Sigmoid colon (tissue), 7 donors: ENCODE data around the gene NDUFB4. TPM values are rescaled to one million over a fixed set of nuclear protein-coding genes. Genes with fewer than 3 reads are reported as not detected.

Experiments
- DNase-seq: peaks from one replicate; pipeline ENCODE4 v3.0.0-alpha.2; 2019
- H3K27ac ChIP-seq, 4 donors: fragments of 200-600 bp; sonication (generic); one replicate each; pipeline ENCODE4 v1.5.1; 2016 to 2019; ENCODE audit warnings: mild to moderate bottlenecking in 1 of 4
- H3K27me3 ChIP-seq, 3 donors: fragments of 200-600 bp; sonication (generic); one replicate each; pipeline ENCODE4 v1.5.1; 2019; ENCODE audit warnings: mild to moderate bottlenecking in 1 of 3
- H3K36me3 ChIP-seq, 4 donors: fragments of 200-600 bp; sonication (generic); one replicate each; pipeline ENCODE4 v1.5.1; 2016 to 2019
- H3K4me1 ChIP-seq, 4 donors: fragments of 200-600 bp; sonication (generic); one replicate each; pipeline ENCODE4 v1.5.1; 2017 to 2019
- H3K4me3 ChIP-seq, 4 donors: fragments of 200-600 bp; sonication (generic); one replicate each; pipeline ENCODE4 v1.5.1; 2017 to 2019; ENCODE audit warnings: mild to moderate bottlenecking in 2 of 4, moderate library complexity in 1 of 4
- H3K9me3 ChIP-seq, 4 donors: fragments of 200-600 bp in 3 of 4; sonication (generic) in 3 of 4; one replicate each; pipeline versions ENCODE4 v1.5.1 to v1.6.1; 2013 to 2019
- EP300 ChIP-seq, 4 donors: sonication (generic); formaldehyde crosslinking; IDR thresholded peaks; one replicate each; pipeline ENCODE4 v1.6.1; 2017; ENCODE audit warnings: antibody characterized with exemption in 4 of 4
- POLR2A ChIP-seq, 2 donors: fragments of 450-650 bp; IDR thresholded peaks; one replicate each; pipeline ENCODE4 v1.6.1; 2016; ENCODE audit warnings: antibody characterized with exemption in 2 of 2, mild to moderate bottlenecking in 2 of 2, moderate library complexity in 2 of 2
- POLR2AphosphoS5 ChIP-seq, 4 donors: sonication (generic); formaldehyde crosslinking; IDR thresholded peaks; one replicate each; pipeline ENCODE4 v1.6.1; 2017; ENCODE audit warnings: antibody characterized with exemption in 4 of 4
- WGBS, 2 donors: extraction: QIAGEN DNeasy Blood & Tissue Kit; methylation state at CpG; one replicate each; pipeline ENCODE4 v1.1.7; 2013; 5-methylcytosine and 5-hydroxymethylcytosine counted together
- intact Hi-C: fragments of 100-400 bp; cut with DNase I; formaldehyde crosslinking; loops from one replicate; pipeline ENCODE4 v1.15.1; 2023
- polyA plus RNA-seq, 3 donors: library from polyadenylated mRNA; stranded (reverse); fragments of 200-250 nt; gene quantifications; one replicate each; pipeline ENCODE4 v1.2.3, GENCODE V29; 2013
- total RNA-seq, 4 donors: library from RNA; depleted of rRNA; stranded (reverse); fragments of >200 nt; gene quantifications; one replicate each; pipeline ENCODE4 v1.1.0, GENCODE V29; 2016
- TF ChIP-seq, protein P1 (sequence below), 4 experiments: fragments of 450-650 bp in 3 of 4; fragments of 200-600 bp in 1 of 4; IDR thresholded peaks; one replicate each; pipeline ENCODE4 v1.5.1; 2016 to 2019; ENCODE audit warnings: antibody characterized with exemption in 4 of 4, mild to moderate bottlenecking in 3 of 4, moderate library complexity in 2 of 4
- donor health status: healthy with polysubstance abuse.
- donor health status: Bipolar disorder and iron deficiency.
- donor health status: healthy.

NDUFB4 gene
- total and polyA plus RNA-seq, 7 donors, result 72.3 to 335 (median 148) TPM

DNA sequence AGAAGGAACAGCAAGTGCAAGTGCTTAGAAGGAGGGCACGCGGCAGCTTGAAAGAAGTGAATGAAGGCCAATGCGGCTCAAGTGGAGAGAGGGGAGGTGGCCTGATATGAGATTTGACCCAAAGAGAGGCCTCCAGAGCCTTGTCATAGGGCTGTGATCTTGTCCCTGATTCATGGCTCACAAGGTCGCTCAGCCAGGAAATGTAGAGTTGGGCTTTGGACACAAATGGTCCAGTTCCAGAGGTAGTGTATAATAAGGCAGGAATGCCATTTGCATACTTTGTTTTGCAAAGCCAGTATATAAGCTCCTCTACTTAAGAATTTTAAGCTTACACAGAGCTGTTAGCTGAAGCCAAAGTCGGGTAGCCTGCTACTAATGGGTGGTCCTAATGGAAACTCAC is 52.2 kb downstream of the NDUFB4 start:
- no peaks in the 10 kb centered on the region for H3K9me3 ChIP-seq
- WGBS, 2 donors, result 92 to 94% methylated on average over 5 of the region's 5 CpGs
- TF ChIP-seq, protein P1, sequence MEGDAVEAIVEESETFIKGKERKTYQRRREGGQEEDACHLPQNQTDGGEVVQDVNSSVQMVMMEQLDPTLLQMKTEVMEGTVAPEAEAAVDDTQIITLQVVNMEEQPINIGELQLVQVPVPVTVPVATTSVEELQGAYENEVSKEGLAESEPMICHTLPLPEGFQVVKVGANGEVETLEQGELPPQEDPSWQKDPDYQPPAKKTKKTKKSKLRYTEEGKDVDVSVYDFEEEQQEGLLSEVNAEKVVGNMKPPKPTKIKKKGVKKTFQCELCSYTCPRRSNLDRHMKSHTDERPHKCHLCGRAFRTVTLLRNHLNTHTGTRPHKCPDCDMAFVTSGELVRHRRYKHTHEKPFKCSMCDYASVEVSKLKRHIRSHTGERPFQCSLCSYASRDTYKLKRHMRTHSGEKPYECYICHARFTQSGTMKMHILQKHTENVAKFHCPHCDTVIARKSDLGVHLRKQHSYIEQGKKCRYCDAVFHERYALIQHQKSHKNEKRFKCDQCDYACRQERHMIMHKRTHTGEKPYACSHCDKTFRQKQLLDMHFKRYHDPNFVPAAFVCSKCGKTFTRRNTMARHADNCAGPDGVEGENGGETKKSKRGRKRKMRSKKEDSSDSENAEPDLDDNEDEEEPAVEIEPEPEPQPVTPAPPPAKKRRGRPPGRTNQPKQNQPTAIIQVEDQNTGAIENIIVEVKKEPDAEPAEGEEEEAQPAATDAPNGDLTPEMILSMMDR (IDR thresholded peaks at IDR 0.05), result no peak
- TF ChIP-seq POLR2A (IDR thresholded peaks at IDR 0.05) (no peak), POLR2AphosphoS5 (IDR thresholded peaks at IDR 0.05) (no peak), EP300 (IDR thresholded peaks at IDR 0.05) (no peak)
- intact Hi-C loops, result no loop called here
- no peak overlapping the region for H3K27ac ChIP-seq
- H3K4me1 ChIP-seq, result peaks cover 0 to 8% (median 2%) of the 10 kb centered on the region in 4 donors
- H3K4me3 ChIP-seq, result no peak overlapping the region
- H3K36me3 ChIP-seq, result no peaks in the 10 kb centered on the region
- H3K27me3 ChIP-seq, result no peaks in the 10 kb centered on the region
- no peak for DNase-seq

- intact Hi-C loops, result no loop called here
- 56 to 64% methylated on average over 3 of the region's 3 CpGs for WGBS, 2 donors
- H3K4me3 ChIP-seq, result no peak overlapping the region
- H3K36me3 ChIP-seq, result no peaks in the 10 kb centered on the region
- H3K27ac ChIP-seq, result no peak overlapping the region
- TF ChIP-seq POLR2A (IDR thresholded peaks at IDR 0.05), result no peak
- no peak for TF ChIP-seq EP300 (IDR thresholded peaks at IDR 0.05)
- TF ChIP-seq, protein P1 (IDR thresholded peaks at IDR 0.05), result no peak
- no peak for TF ChIP-seq POLR2AphosphoS5 (IDR thresholded peaks at IDR 0.05)
- DNase-seq, result no peak
- peaks cover 0 to 8% (median 2%) of the 10 kb centered on the region in 4 donors for H3K4me1 ChIP-seq
- no peaks in the 10 kb centered on the region for H3K27me3 ChIP-seq
- H3K9me3 ChIP-seq, result no peaks in the 10 kb centered on the region
These were observed 53.7 kb downstream of the NDUFB4 start for GRCh38 chr3:120649830-120650233.

GRCh38 chr3:120650311-120650710 is 54.2 kb downstream of the NDUFB4 start:
- Histone ChIP-seq H3K4me3 (no peak overlapping the region), H3K27ac (no peak overlapping the region), H3K9me3 (no peaks in the 10 kb centered on the region), H3K27me3 (no peaks in the 10 kb centered on the region), H3K4me1 (peaks cover 0 to 8% (median 2%) of the 10 kb centered on the region in 4 donors), H3K36me3 (no peaks in the 10 kb centered on the region)
- TF ChIP-seq POLR2AphosphoS5 (IDR thresholded peaks at IDR 0.05) (no peak), EP300 (IDR thresholded peaks at IDR 0.05) (no peak), POLR2A (IDR thresholded peaks at IDR 0.05) (no peak)
- TF ChIP-seq, protein P1 (IDR thresholded peaks at IDR 0.05), result no peak
- intact Hi-C loops, result no loop called here
- 84 to 95% methylated on average over 2 of the region's 2 CpGs for WGBS, 2 donors
- DNase-seq, result no peak

Other genes with a start within 250 kb of the NDUFB4 start
- gene LRRC58, start 247.0 kb upstream of the NDUFB4 start, total RNA-seq, result 10 to 100 TPM; 34.5 to 48.5 (median 43.4) TPM
- gene LRRC58, start 247.0 kb upstream of the NDUFB4 start, polyA plus RNA-seq, result 1 to 10 TPM; 4.2 to 7.6 (median 4.9) TPM
- gene FSTL1, start 145.3 kb upstream of the NDUFB4 start, total RNA-seq, result 100 to 1,000 TPM; 266 to 653 (median 320) TPM
- 10 to 100 TPM in 2 of 3 donors, 1 to 10 TPM in 1; 8.1 to 56.2 (median 24.6) TPM for gene FSTL1, start 145.3 kb upstream of the NDUFB4 start, polyA plus RNA-seq
- gene HGD, start 85.9 kb downstream of the NDUFB4 start, total RNA-seq, result under 1 TPM in 1 of 4 donors, not detected in 3; 0.71 TPM
- 10 to 100 TPM; 32.4 to 54.1 (median 39.0) TPM for gene HGD, start 85.9 kb downstream of the NDUFB4 start, polyA plus RNA-seq
- gene RABL3, start 146.2 kb downstream of the NDUFB4 start, total RNA-seq, result 10 to 100 TPM in 3 of 4 donors, 1 to 10 TPM in 1; 9.4 to 13.2 (median 12.6) TPM
- gene RABL3, start 146.2 kb downstream of the NDUFB4 start, polyA plus RNA-seq, result 10 to 100 TPM; 10.8 to 15.5 (median 13.3) TPM
- 10 to 100 TPM in 2 of 4 donors, 1 to 10 TPM in 2; 6.9 to 12.5 (median 10.3) TPM for gene GTF2E1, start 146.4 kb downstream of the NDUFB4 start, total RNA-seq
- gene GTF2E1, start 146.4 kb downstream of the NDUFB4 start, polyA plus RNA-seq, result 1 to 10 TPM; 3.6 to 7.3 (median 5.8) TPM